Heart left ventricle (tissue), 13 donors: ENCODE measurements around the gene STPG4.
"Not testable (repeated sequence)": the region's sequence is repeated elsewhere in the genome, so short reads cannot be mapped to it uniquely, and the experiment has no call there.

Source experiments
- CTCF ChIP-seq, 12 donors: fragments of 200-600 bp; sonication (generic) in 4 of 12; IDR thresholded peaks; one replicate each; pipeline versions ENCODE4 v1.5.0 to v1.8.0; 2018 to 2022; ENCODE audit warnings: antibody characterized with exemption in 12 of 12, mild to moderate bottlenecking in 5 of 12
- POLR2A ChIP-seq, 2 donors: fragments of 450-650 bp; IDR thresholded peaks; one replicate each; pipeline ENCODE4 v1.6.1; 2017; ENCODE audit warnings: antibody characterized with exemption in 2 of 2, mild to moderate bottlenecking in 2 of 2, moderate library complexity in 2 of 2
- donor health status: ischemic (EF 13 %, LVEDD 7.1; RV severe dilation, severe dysfunction).
- donor health status: DM: no; HTN: yes; CAD: no.
- donor health status: DM: no; HTN: no; CAD: no.
- donor health status: ischemic (EF 25% LVEDD 6.9; RV normal size, moderate dysfunction).
- donor health status: ischemic (EF 25% LVEDD 5.7; RV mildly dilated, moderate dysfunction).
- donor health status: ischemic (EF 35%, LVEDD 5.7; RV mildly dilated, moderate dysfunction).
- donor health status: nonischemic (EF 11% LVEDD 7.7; RV severe dilation, severe dysfunction).
- donor health status: DM: yes; HTN: yes; CAD: no.
- donor health status: PGD.
- donor health status: ischemic (EF 29% LVEDD 5.4; RV normal size, mild dysfunction).
- donor health status: nonischemic (EF 23%, LVEDD 6.1; RV moderate dilation, normal function).

GRCh38 chr2:47185098-47185497, 30.0 kb upstream of the STPG4 start:
- not testable (repeated sequence) for TF ChIP-seq CTCF, POLR2A (IDR thresholded peaks at IDR 0.05)
